Measurements from ENCODE around the gene KLF4. TPM values are rescaled to one million over a fixed set of nuclear protein-coding genes. Genes with fewer than 3 reads are reported as not detected.
A peak's percentile ranks its signal among the peaks of the same experiment; 100 is the strongest.

Gene KLF4
- total and polyA plus RNA-seq, 2 of the 13 experiments (the other 11 are each of a cell fraction or from before 2014, with no cell fraction given): 0.20 to 0.37 TPM

GRCh38 chr9:107504585-107505455 is 15.3 kb upstream of the KLF4 start (continued):
- no peak for TF ChIP-seq MAFK (conservative IDR thresholded peaks at IDR 0.05 in 1 of 2, IDR thresholded peaks at IDR 0.05 in 1 of 2; ENCODE audit: low read length in 2 of 2)
- TF ChIP-seq SAP130 (CRISPR knock-in tag; IDR thresholded peaks at IDR 0.05; ENCODE audit: low read depth): peak; percentile 61
- no peak for TF ChIP-seq PREB (CRISPR knock-in tag; IDR thresholded peaks at IDR 0.05)
- no peak for TF ChIP-seq ZNF20 (CRISPR knock-in tag; IDR thresholded peaks at IDR 0.05)
- no peak for TF ChIP-seq HDAC6 (IDR thresholded peaks at IDR 0.05; ENCODE audit: low read depth, low read length)
- TF ChIP-seq IRF9 (CRISPR knock-in tag; IDR thresholded peaks at IDR 0.05; ENCODE audit: borderline replicate concordance): no peak
- TF ChIP-seq CENPT (CRISPR knock-in tag; IDR thresholded peaks at IDR 0.05; ENCODE audit: low read depth): no peak
- TF ChIP-seq ZNF710 (CRISPR knock-in tag; IDR thresholded peaks at IDR 0.05; ENCODE audit: borderline replicate concordance): no peak
- TF ChIP-seq TIGD3 (CRISPR knock-in tag; IDR thresholded peaks at IDR 0.05; ENCODE audit: borderline replicate concordance): no peak
- TF ChIP-seq SMAD3 (CRISPR knock-in tag; IDR thresholded peaks at IDR 0.05): no peak
- TF ChIP-seq POGK (CRISPR knock-in tag; conservative IDR thresholded peaks at IDR 0.05): no peak
- no peak for TF ChIP-seq DBP (CRISPR knock-in tag; IDR thresholded peaks at IDR 0.05; ENCODE audit: not compliant biosample characterization)
- no peak for TF ChIP-seq YEATS2 (CRISPR knock-in tag; IDR thresholded peaks at IDR 0.05; ENCODE audit: borderline replicate concordance)
- no peak for TF ChIP-seq CSRNP1 (CRISPR knock-in tag; IDR thresholded peaks at IDR 0.05)
- TF ChIP-seq ZFP41 (CRISPR knock-in tag; IDR thresholded peaks at IDR 0.05; ENCODE audit: borderline replicate concordance): no peak
- TF ChIP-seq BATF2 (CRISPR knock-in tag; IDR thresholded peaks at IDR 0.05): no peak

Measured in HepG2 (cell line).